ENCODE data around the gene IDH2.

The IDH2 gene

DNA sequence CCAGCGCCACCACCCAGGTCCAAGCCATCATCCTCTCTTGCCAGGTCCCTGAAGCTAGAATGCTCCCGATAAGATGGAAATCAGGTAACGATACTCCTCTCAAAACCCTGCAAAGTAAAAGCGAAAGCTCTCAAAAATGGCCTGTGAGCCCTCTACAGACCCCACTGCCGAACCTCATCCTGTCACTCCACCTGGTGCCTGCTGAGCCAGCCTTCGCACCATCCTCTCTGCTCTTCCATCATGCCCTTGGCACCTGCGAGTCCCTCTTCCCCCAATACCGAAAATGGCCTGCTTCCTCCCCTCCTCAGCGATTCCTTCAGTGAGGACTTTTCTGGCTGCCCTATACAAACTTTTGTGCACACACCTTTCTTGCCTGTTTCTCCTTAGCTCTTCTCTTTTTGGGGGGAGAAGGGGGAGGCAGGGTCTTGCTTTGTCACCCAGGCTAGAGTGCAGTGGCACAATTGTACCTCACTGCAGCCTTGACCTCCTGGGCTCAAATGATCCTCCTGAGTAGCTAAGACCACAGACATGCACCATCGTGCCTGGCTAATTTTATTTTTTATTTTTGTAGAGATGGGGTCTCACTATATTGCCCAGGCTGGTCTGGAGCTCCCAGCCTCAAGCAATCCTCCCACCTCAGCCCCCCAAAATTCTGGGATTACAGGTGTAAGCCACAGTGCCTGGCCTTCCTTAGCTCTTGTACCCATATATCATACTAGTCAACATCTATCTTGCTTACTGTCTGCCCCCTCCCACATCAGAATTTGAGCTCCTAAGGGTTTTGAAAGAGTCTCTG, 3.0 kb downstream of the IDH2 start:
- Histone ChIP-seq H3K4me1 (ENCODE audit: control insufficient read depth, low read length) (peaks cover 85% of the 10 kb centered on the region), H3K9me3 (ENCODE audit: control insufficient read depth, insufficient read depth, low read length) (no peaks in the 10 kb centered on the region), H3K4me2 (ENCODE audit: low read length) (peak overlapping the region; percentile 96), H3K79me2 (ENCODE audit: control insufficient read depth, low read length) (peaks cover 68% of the 10 kb centered on the region), H3K9me2 (replicated peaks; ENCODE audit: control insufficient read depth, low read length) (no peaks in the 10 kb centered on the region), H3K27ac (ENCODE audit: low read depth, low read length) (peak overlapping the region; percentile 99), H3K27me3 (ENCODE audit: control insufficient read depth, low read length) (no peaks in the 10 kb centered on the region), H3F3A (ENCODE audit: control insufficient read depth, insufficient read depth) (peaks cover 28% of the 10 kb centered on the region), H3K36me3 (ENCODE audit: control insufficient read depth, low read length) (peaks cover 33% of the 10 kb centered on the region), H4K20me1 (ENCODE audit: control insufficient read depth, insufficient read depth, low read depth, low read length) (no peaks in the 10 kb centered on the region), H3K4me3 (ENCODE audit: low read length) (peak overlapping the region; percentile 94)
- TF ChIP-seq, protein P1, sequence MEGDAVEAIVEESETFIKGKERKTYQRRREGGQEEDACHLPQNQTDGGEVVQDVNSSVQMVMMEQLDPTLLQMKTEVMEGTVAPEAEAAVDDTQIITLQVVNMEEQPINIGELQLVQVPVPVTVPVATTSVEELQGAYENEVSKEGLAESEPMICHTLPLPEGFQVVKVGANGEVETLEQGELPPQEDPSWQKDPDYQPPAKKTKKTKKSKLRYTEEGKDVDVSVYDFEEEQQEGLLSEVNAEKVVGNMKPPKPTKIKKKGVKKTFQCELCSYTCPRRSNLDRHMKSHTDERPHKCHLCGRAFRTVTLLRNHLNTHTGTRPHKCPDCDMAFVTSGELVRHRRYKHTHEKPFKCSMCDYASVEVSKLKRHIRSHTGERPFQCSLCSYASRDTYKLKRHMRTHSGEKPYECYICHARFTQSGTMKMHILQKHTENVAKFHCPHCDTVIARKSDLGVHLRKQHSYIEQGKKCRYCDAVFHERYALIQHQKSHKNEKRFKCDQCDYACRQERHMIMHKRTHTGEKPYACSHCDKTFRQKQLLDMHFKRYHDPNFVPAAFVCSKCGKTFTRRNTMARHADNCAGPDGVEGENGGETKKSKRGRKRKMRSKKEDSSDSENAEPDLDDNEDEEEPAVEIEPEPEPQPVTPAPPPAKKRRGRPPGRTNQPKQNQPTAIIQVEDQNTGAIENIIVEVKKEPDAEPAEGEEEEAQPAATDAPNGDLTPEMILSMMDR (IDR thresholded peaks at IDR 0.05; ENCODE audit: low read depth, low read length, poor library complexity, severe bottlenecking): no peak
- no peak for TF ChIP-seq EZH2phosphoT487 (IDR thresholded peaks at IDR 0.05; ENCODE audit: borderline replicate concordance, low read length)

DNA sequence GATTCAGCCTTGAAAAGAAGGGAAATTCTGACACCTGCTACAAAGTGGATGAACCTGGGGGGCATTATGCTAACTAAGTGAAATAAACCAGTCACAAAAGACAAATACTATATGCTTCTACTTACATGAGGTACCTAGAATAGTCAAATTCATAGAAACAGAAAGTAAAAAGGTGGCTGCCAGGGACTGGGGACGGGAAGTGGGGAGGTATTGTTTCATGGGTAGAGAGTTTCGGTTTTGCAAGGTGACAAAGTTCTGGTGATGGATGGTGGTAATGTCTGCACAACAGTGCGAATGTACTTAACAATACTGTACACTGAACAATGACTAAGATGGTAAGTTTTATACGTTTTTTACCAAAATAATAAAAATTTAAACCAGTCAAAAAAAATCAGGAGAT, 4.8 kb downstream of the IDH2 start:
- Histone ChIP-seq H3K27me3 (ENCODE audit: control insufficient read depth, low read length) (no peaks in the 10 kb centered on the region), H3K4me1 (ENCODE audit: control insufficient read depth, low read length) (peaks cover 75% of the 10 kb centered on the region), H3K36me3 (ENCODE audit: control insufficient read depth, low read length) (peaks cover 38% of the 10 kb centered on the region), H3K27ac (ENCODE audit: low read depth, low read length) (peak overlapping the region; percentile 99), H3K9me2 (replicated peaks; ENCODE audit: control insufficient read depth, low read length) (no peaks in the 10 kb centered on the region), H3K79me2 (ENCODE audit: control insufficient read depth, low read length) (peaks cover 86% of the 10 kb centered on the region), H3K9me3 (ENCODE audit: control insufficient read depth, insufficient read depth, low read length) (no peaks in the 10 kb centered on the region), H3K4me2 (ENCODE audit: low read length) (peak overlapping the region; percentile 96), H3F3A (ENCODE audit: control insufficient read depth, insufficient read depth) (peaks cover 28% of the 10 kb centered on the region), H4K20me1 (ENCODE audit: control insufficient read depth, insufficient read depth, low read depth, low read length) (no peaks in the 10 kb centered on the region), H3K4me3 (ENCODE audit: low read length) (peak overlapping the region; percentile 94)
- TF ChIP-seq, protein P1 (IDR thresholded peaks at IDR 0.05; ENCODE audit: low read depth, low read length, poor library complexity, severe bottlenecking): no peak
- no peak for TF ChIP-seq EZH2phosphoT487 (IDR thresholded peaks at IDR 0.05; ENCODE audit: borderline replicate concordance, low read length)

DNA sequence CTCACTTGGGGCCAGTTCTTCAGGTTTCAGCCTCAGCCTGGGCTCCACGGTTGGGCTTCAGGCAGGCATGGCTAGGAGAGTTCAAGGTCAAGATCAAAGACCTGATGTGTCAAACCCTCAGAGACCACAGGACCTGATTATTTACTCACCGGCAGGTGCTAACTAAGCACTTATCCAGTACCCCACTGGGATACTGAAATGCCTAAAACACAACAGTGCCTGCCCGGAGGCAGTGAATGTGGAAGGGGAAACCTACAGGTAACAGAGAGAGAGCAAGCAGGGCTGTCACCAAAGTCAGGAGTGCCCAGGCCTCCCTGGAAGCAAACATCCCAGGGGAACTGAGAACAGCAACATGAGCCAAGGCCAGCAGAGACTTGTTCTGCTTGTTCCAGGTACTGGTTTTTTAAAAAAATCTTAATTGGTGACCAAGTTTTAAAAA, 6.7 kb downstream of the IDH2 start:
- H3K79me2 ChIP-seq (ENCODE audit: control insufficient read depth, low read length): peaks cover 82% of the 10 kb centered on the region
- H3K4me2 ChIP-seq (ENCODE audit: low read length): peak overlapping the region; percentile 96

More for the DNA sequence above, 6.7 kb downstream of the IDH2 start:
- Histone ChIP-seq H3K9me2 (replicated peaks; ENCODE audit: control insufficient read depth, low read length) (no peaks in the 10 kb centered on the region), H3K36me3 (ENCODE audit: control insufficient read depth, low read length) (peaks cover 39% of the 10 kb centered on the region), H3K4me1 (ENCODE audit: control insufficient read depth, low read length) (peaks cover 66% of the 10 kb centered on the region), H4K20me1 (ENCODE audit: control insufficient read depth, insufficient read depth, low read depth, low read length) (no peaks in the 10 kb centered on the region), H3K27ac (ENCODE audit: low read depth, low read length) (peak overlapping the region; percentile 99), H3F3A (ENCODE audit: control insufficient read depth, insufficient read depth) (peaks cover 25% of the 10 kb centered on the region), H3K9me3 (ENCODE audit: control insufficient read depth, insufficient read depth, low read length) (no peaks in the 10 kb centered on the region), H3K4me3 (ENCODE audit: low read length) (peak overlapping the region; percentile 94), H3K27me3 (ENCODE audit: control insufficient read depth, low read length) (no peaks in the 10 kb centered on the region)
- no peak for TF ChIP-seq EZH2phosphoT487 (IDR thresholded peaks at IDR 0.05; ENCODE audit: borderline replicate concordance, low read length)
- TF ChIP-seq, protein P1 (IDR thresholded peaks at IDR 0.05; ENCODE audit: low read depth, low read length, poor library complexity, severe bottlenecking): no peak
